H1 (cell line): ENCODE measurements around the gene MIOX. TPM values are rescaled to one million over a fixed set of nuclear protein-coding genes. Genes with fewer than 3 reads are reported as not detected.

Experiments used
- CTCF ChIA-PET: fragments of 300-600 bp; sonication (Branson Sonifier 250); formaldehyde crosslinking; loops from one replicate; lab custom pipeline; 2021; ENCODE audit not compliant: partially characterized antibody; lab: Charles Lee
- POLR2A ChIA-PET: fragments of 300-600 bp; sonication (Branson Sonifier 250); formaldehyde crosslinking; loops from one replicate; lab custom pipeline; 2021; ENCODE audit warnings: inconsistent platforms; ENCODE audit not compliant: partially characterized antibody; lab: Charles Lee
- DNase-seq, 2 experiments: peaks; one replicate each; pipeline versions ENCODE4 v3.0.0 to v3.0.0-alpha.2; 2010 to 2022; ENCODE audit warnings: low spot score in 2 of 2, low read depth in 1 of 2, mixed read lengths in 1 of 2
- FAIRE-seq: peaks from 2 replicates; lab custom pipeline; 2011; peaks lifted over from hg19 to GRCh38; lab: Jason Lieb, UNC
- H2AFZ ChIP-seq: 2 replicates; pipeline ENCODE4 v1.8.1; 2012; ENCODE audit warnings: low read length, inconsistent platforms
- H2AK5ac ChIP-seq: 2 replicates; pipeline ENCODE4 v1.6.1; 2013; ENCODE audit warnings: low read depth, low read length
- H2BK120ac ChIP-seq: replicated peaks from 2 replicates; pipeline ENCODE3; 2013; ENCODE audit warnings: low read depth, low read length, inconsistent platforms
- H2BK12ac ChIP-seq: 2 replicates; pipeline ENCODE4 v1.6.1; 2013; ENCODE audit warnings: low read depth, low read length
- H2BK15ac ChIP-seq: 2 replicates; pipeline ENCODE4 v1.6.1; 2013; ENCODE audit warnings: low read length
- H2BK20ac ChIP-seq: 2 replicates; pipeline ENCODE4 v1.6.1; 2013; ENCODE audit warnings: low read length
- H2BK5ac ChIP-seq: 2 replicates; pipeline ENCODE4 v1.6.1; 2013; ENCODE audit warnings: low read depth, low read length
- H3K14ac ChIP-seq: 2 replicates; pipeline ENCODE4 v1.6.1; 2013; ENCODE audit warnings: inconsistent platforms; ENCODE audit not compliant: insufficient read length
- H3K18ac ChIP-seq: 2 replicates; pipeline ENCODE4 v1.6.1; 2013; ENCODE audit warnings: low read length; ENCODE audit errors: extremely low read depth
- H3K23ac ChIP-seq: 2 replicates; pipeline ENCODE4 v1.6.1; 2013; ENCODE audit warnings: inconsistent platforms; ENCODE audit not compliant: insufficient read length
- H3K23me2 ChIP-seq: 2 replicates; pipeline ENCODE4 v1.6.1; 2013; ENCODE audit warnings: low read depth, low read length
- H3K27ac ChIP-seq: 2 replicates; pipeline ENCODE4 v1.6.1; 2011; ENCODE audit warnings: low read depth, low read length, inconsistent platforms
- H3K27me3 ChIP-seq, 4 experiments: replicated peaks in 1 of 4; 1 replicate in 1 of 4; 2 replicates in 3 of 4; pipeline versions ENCODE4 v1.6.1 to v1.8.1; 2011 to 2013; ENCODE audit warnings: low read length in 3 of 4, mild to moderate bottlenecking in 3 of 4, inconsistent platforms in 2 of 4, mixed read lengths in 2 of 4, moderate library complexity in 1 of 4; ENCODE audit not compliant: control insufficient read depth in 3 of 4, insufficient read depth in 3 of 4; ENCODE audit errors: extremely low read depth in 1 of 4
- H3K36me3 ChIP-seq, 4 experiments: 2 replicates each; pipeline versions ENCODE4 v1.6.1 to v1.8.1; 2011 to 2013; ENCODE audit warnings: mild to moderate bottlenecking in 4 of 4, low read length in 3 of 4, moderate library complexity in 2 of 4, control low read depth in 1 of 4, inconsistent platforms in 1 of 4; ENCODE audit not compliant: insufficient read depth in 4 of 4, control insufficient read depth in 2 of 4
- H3K4ac ChIP-seq: replicated peaks from 2 replicates; pipeline ENCODE3; 2013; ENCODE audit warnings: low read length, low read depth, mixed read lengths, inconsistent platforms; ENCODE audit not compliant: insufficient read length
- H3K4me1 ChIP-seq, 4 experiments: replicated peaks in 1 of 4; 1 replicate in 1 of 4; 2 replicates in 3 of 4; pipeline versions ENCODE4 v1.6.1 to v1.8.1; 2011 to 2013; ENCODE audit warnings: low read length in 3 of 4, inconsistent platforms in 2 of 4, mixed read lengths in 1 of 4; ENCODE audit not compliant: insufficient read depth in 4 of 4, control insufficient read depth in 3 of 4
- H3K4me2 ChIP-seq, 2 experiments: 2 replicates each; pipeline versions ENCODE4 v1.6.1 to v1.8.1; 2011 to 2013; ENCODE audit warnings: low read depth in 2 of 2, low read length in 2 of 2, control low read depth in 1 of 2, inconsistent platforms in 1 of 2, mild to moderate bottlenecking in 1 of 2; ENCODE audit not compliant: insufficient read depth in 1 of 2
- H3K4me3 ChIP-seq, 4 experiments: fragments of 200-600, 300-600 bp in 1 of 4; sonication (generic), shearing (Covaris generic), sonication (Bioruptor Twin) in 1 of 4; 2 replicates each; pipeline versions ENCODE4 v1.5.1 to v1.8.1; 2011 to 2016; ENCODE audit warnings: low read length in 4 of 4, low read depth in 3 of 4, control low read depth in 2 of 4, inconsistent platforms in 2 of 4, mild to moderate bottlenecking in 2 of 4, mixed read lengths in 1 of 4, moderate library complexity in 1 of 4; ENCODE audit not compliant: insufficient read depth in 2 of 4; ENCODE audit errors: extremely low read depth in 1 of 4
- H3K56ac ChIP-seq: replicated peaks from 2 replicates; pipeline ENCODE3; 2013; ENCODE audit warnings: low read depth, mild to moderate bottlenecking, mixed read lengths, low read length, inconsistent platforms; ENCODE audit not compliant: insufficient read length
- H3K79me1 ChIP-seq: 2 replicates; pipeline ENCODE4 v1.6.1; 2013; ENCODE audit warnings: low read depth, low read length, control low read depth
- H3K79me2 ChIP-seq, 2 experiments: 2 replicates each; pipeline versions ENCODE4 v1.6.1 to v1.8.1; 2012 to 2013; ENCODE audit warnings: low read length in 2 of 2, mild to moderate bottlenecking in 2 of 2, inconsistent platforms in 1 of 2; ENCODE audit not compliant: insufficient read depth in 2 of 2, control insufficient read depth in 1 of 2
- H3K9ac ChIP-seq, 4 experiments: replicated peaks in 1 of 4; 1 replicate in 1 of 4; 2 replicates in 3 of 4; pipeline versions ENCODE4 v1.6.1 to v1.8.1; 2011 to 2013; ENCODE audit warnings: low read depth in 3 of 4, low read length in 3 of 4, control low read depth in 2 of 4, mild to moderate bottlenecking in 2 of 4, moderate library complexity in 2 of 4, inconsistent platforms in 1 of 4; ENCODE audit errors: extremely low read depth in 1 of 4
- H3K9me3 ChIP-seq, 2 experiments: 2 replicates each; pipeline versions ENCODE4 v1.6.1 to v1.8.1; 2012 to 2013; ENCODE audit warnings: mild to moderate bottlenecking in 2 of 2, moderate library complexity in 2 of 2, control low read depth in 1 of 2, inconsistent platforms in 1 of 2, low read depth in 1 of 2, low read length in 1 of 2, mixed read lengths in 1 of 2; ENCODE audit not compliant: insufficient read depth in 2 of 2
- H4K20me1 ChIP-seq, 2 experiments: replicated peaks in 1 of 2; 2 replicates each; pipeline versions ENCODE3 to v1.8.1; 2011 to 2013; ENCODE audit warnings: inconsistent platforms in 2 of 2, low read length in 2 of 2, mild to moderate bottlenecking in 1 of 2; ENCODE audit not compliant: insufficient read depth in 2 of 2, control insufficient read depth in 1 of 2
- H4K5ac ChIP-seq: 2 replicates; pipeline ENCODE4 v1.6.1; 2013; ENCODE audit warnings: low read length, low read depth, mixed read lengths, inconsistent platforms; ENCODE audit not compliant: insufficient read length
- H4K8ac ChIP-seq: 2 replicates; pipeline ENCODE4 v1.8.0; 2013; ENCODE audit warnings: mild to moderate bottlenecking, moderate library complexity, low read length, inconsistent platforms; ENCODE audit not compliant: insufficient read depth; ENCODE audit errors: extremely low read depth
- H4K91ac ChIP-seq: replicated peaks from 2 replicates; pipeline ENCODE3; 2013; ENCODE audit warnings: low read length, mixed read lengths, inconsistent platforms; ENCODE audit not compliant: insufficient read length
- CBX5 ChIP-seq: fragments of 300-800, 300-1000 bp; sonication (generic); IDR thresholded peaks from 2 replicates; pipeline ENCODE4 v1.7.1; 2016; ENCODE audit warnings: antibody characterized with exemption, low read length, low read depth
- JUN ChIP-seq: IDR thresholded peaks from 2 replicates; pipeline ENCODE4 v1.6.1; 2011; ENCODE audit warnings: low read depth, mild to moderate bottlenecking, improper control_type of control experiment, low read length
- NANOG ChIP-seq: IDR thresholded peaks from 2 replicates; pipeline ENCODE4 v1.6.1; 2011; ENCODE audit warnings: low read length, low read depth, mild to moderate bottlenecking, inconsistent platforms; ENCODE audit not compliant: insufficient read depth, poor library complexity, severe bottlenecking
- POU5F1 ChIP-seq: IDR thresholded peaks from 2 replicates; pipeline ENCODE4 v1.6.1; 2011; ENCODE audit warnings: low read depth, mild to moderate bottlenecking, low read length, moderate library complexity
- USF2 ChIP-seq: IDR thresholded peaks from 2 replicates; pipeline ENCODE4 v1.6.1; 2011; ENCODE audit warnings: low read length, improper control_type of control experiment
- WGBS, 2 experiments: shearing (Covaris generic) in 1 of 2; methylation state at CpG; one replicate each; pipeline versions ENCODE4 v1.1.6 to v1.1.7; 2013 to 2015; ENCODE audit warnings: low lambda C conversion rate in 2 of 2, mixed read lengths in 2 of 2, inconsistent platforms in 1 of 2, low coverage in 1 of 2, missing lambda C conversion rate in 1 of 2; ENCODE audit not compliant: insufficient replicate concordance in 2 of 2, insufficient coverage in 1 of 2, insufficient read length in 1 of 2; ENCODE audit errors: extremely low coverage in 1 of 2, missing lambda C conversion rate in 1 of 2; 5-methylcytosine and 5-hydroxymethylcytosine counted together
- polyA plus RNA-seq, 7 experiments: library from polyadenylated mRNA; depleted of rRNA in 3 of 7; stranded (reverse) in 5 of 7; unstranded in 2 of 7; fragments of >200 nt in 5 of 7; fragments of 200-250 nt in 2 of 7; gene quantifications; 1 replicate in 5 of 7; 2 replicates in 1 of 7; 4 replicates in 1 of 7; pipeline versions ENCODE4 v1.2.1 to v1.2.3, GENCODE V29; 2011 to 2013; ENCODE audit warnings: missing spikeins in 2 of 7, mixed read lengths in 2 of 7
- total RNA-seq: library from RNA; stranded (reverse); fragmentation: NEBNext Ultra II Directional; extraction: Animal tissue kit (Norgen Biotek cat#: 25700); gene quantifications from 2 replicates; pipeline ENCODE4 v1.2.1, GENCODE V29; 2021

Gene MIOX
- total and polyA plus RNA-seq, 2 of the 8 experiments (the other 6 are each of a cell fraction or from before 2014, with no cell fraction given): 0.30 to 0.32 TPM

- no peak overlapping the region for H3K14ac ChIP-seq
- H3K23ac ChIP-seq: no peak overlapping the region
- no peak overlapping the region for H3K27ac ChIP-seq
- H2AK5ac ChIP-seq: no peak overlapping the region
- no peak overlapping the region for H3K56ac ChIP-seq
- no peaks in the 10 kb centered on the region for H3K9me3 ChIP-seq
- FAIRE-seq: no peak
- POLR2A ChIA-PET: interaction anchor here (1.1 kb wide), 1 partner anchor 18 kb away, joined by 4 read pairs; the partner anchor contains the start of gene ADM2
- H4K91ac ChIP-seq: no peak overlapping the region
- no peak overlapping the region for H2BK5ac ChIP-seq
- H3K36me3 ChIP-seq: peaks cover 23 to 77% (median 53%) of the 10 kb centered on the region in 4 experiments
- H3K4ac ChIP-seq: no peak overlapping the region
- H3K4me3 ChIP-seq: no peak overlapping the region
- peaks cover 7% of the 10 kb centered on the region for H3K79me1 ChIP-seq
- peaks cover 0 to 1% (median 0%) of the 10 kb centered on the region in 4 experiments; a peak in 1 of 7 replicates for H3K4me1 ChIP-seq
- no peak overlapping the region for H2BK20ac ChIP-seq
- H3K9ac ChIP-seq: no peak overlapping the region
- no peak overlapping the region for H2BK15ac ChIP-seq
- no peak overlapping the region for H3K18ac ChIP-seq
- H3K23me2 ChIP-seq: no peaks in the 10 kb centered on the region; the same call in 1 of the 2 replicates
- H2BK12ac ChIP-seq: no peak overlapping the region
- peaks cover 0 to 15% of the 10 kb centered on the region in 2 experiments; a peak in 2 of 4 replicates for H3K79me2 ChIP-seq
- TF ChIP-seq CBX5 (no peak), JUN (no peak), USF2 (no peak), NANOG (no peak), POU5F1 (no peak)
- H4K20me1 ChIP-seq: peaks cover 11 to 34% of the 10 kb centered on the region in 2 experiments
- no peak overlapping the region; the same call in 1 of the 2 replicates for H4K8ac ChIP-seq
- DNase-seq: no peak
- H2BK120ac ChIP-seq: no peak overlapping the region
- CTCF ChIA-PET: interaction anchor here (0.6 to 1.9 kb wide), 4 partner anchors 29 to 235 kb away, joined by 3 to 13 read pairs (median 3); no protein-coding TSS in a partner anchor
- 97% methylated on average over 6 of the region's 24 CpGs; no CpG with 5 or more reads in 1 of the 2 experiments for WGBS, 2 experiments
- H3K27me3 ChIP-seq: no peaks in the 10 kb centered on the region
- H2AFZ ChIP-seq: no peak overlapping the region
- no peak overlapping the region for H4K5ac ChIP-seq
- H3K4me2 ChIP-seq: no peak overlapping the region
These were observed 22.2 kb upstream of the MIOX start for GRCh38 chr22:50464451-50464850.
